ENCODE results near the gene VCX.
"Not testable (repeated sequence)": the region's sequence is repeated elsewhere in the genome, so short reads cannot be mapped to it uniquely, and the experiment has no call there.

The VCX gene

DNA sequence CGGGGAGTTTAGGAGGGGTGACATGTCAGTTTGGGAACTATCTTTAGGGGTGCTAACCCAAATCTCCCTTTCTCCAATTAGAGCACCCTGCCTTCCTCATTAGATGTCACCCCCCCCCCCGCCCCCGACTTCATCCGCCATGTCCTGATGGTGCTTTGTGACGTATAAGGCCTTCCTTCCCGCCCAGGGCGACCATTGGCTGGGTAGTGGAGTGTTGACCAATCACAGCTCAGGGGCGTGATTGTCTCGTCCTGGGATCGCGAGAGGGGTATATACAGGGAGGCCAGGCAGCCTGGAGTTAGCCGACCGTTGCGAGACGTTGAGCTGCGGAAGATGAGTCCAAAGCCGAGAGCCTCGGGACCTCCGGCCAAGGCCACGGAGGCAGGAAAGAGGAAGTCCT is at the start of gene VCX:
VCX (plus strand) TSS at position 301 of the 400 bp plus-strand sequence; CDS start at position 334, 33 bp downstream.
- H3K27ac ChIP-seq: not testable (repeated sequence)

DNA sequence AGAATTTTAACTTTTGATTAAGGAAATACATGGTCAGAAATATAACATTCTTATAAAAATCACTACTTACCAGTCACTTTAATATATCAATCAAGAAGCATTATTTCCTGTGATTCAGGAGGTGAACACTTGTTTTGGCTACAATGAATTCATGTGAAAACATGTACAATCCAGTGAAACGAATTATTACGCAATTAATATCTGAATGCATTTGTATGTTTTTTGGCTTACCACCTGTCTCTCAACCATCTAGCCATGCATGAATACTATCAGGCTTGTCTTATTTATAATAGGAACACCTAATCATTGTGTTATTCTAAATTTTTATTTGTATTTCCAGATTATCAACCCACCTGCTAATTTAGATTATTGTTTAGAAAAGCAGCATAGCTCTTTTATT is 44.6 kb upstream of the VCX start:
- TF ChIP-seq, protein P1, sequence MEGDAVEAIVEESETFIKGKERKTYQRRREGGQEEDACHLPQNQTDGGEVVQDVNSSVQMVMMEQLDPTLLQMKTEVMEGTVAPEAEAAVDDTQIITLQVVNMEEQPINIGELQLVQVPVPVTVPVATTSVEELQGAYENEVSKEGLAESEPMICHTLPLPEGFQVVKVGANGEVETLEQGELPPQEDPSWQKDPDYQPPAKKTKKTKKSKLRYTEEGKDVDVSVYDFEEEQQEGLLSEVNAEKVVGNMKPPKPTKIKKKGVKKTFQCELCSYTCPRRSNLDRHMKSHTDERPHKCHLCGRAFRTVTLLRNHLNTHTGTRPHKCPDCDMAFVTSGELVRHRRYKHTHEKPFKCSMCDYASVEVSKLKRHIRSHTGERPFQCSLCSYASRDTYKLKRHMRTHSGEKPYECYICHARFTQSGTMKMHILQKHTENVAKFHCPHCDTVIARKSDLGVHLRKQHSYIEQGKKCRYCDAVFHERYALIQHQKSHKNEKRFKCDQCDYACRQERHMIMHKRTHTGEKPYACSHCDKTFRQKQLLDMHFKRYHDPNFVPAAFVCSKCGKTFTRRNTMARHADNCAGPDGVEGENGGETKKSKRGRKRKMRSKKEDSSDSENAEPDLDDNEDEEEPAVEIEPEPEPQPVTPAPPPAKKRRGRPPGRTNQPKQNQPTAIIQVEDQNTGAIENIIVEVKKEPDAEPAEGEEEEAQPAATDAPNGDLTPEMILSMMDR (IDR thresholded peaks at IDR 0.05): no peak
- TF ChIP-seq ZFX (IDR thresholded peaks at IDR 0.05; ENCODE audit: borderline replicate concordance): no peak
- H3K27ac ChIP-seq: no peak overlapping the region

DNA sequence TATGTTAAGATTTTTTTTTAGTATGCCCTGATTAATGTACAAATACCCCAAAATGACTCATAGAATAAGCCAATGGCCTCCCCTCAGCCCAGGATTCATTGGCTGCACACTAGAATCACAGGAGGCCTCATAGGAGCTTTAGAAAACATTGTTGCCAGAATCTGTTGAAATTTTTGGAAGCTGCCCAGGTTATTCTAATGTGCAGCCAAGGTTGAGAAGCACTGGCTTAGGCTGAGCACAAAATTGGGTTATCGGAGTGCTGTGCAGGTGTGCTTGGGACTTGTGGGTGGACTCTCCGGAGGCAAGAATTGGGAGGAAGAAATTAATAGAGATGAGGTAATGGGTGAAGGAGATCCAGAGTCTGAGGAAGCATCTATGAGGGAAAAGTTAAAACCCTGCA is 41.3 kb upstream of the VCX start:
- no peak overlapping the region for H3K27ac ChIP-seq
- TF ChIP-seq, protein P1 (IDR thresholded peaks at IDR 0.05): no peak
- TF ChIP-seq ZFX (IDR thresholded peaks at IDR 0.05; ENCODE audit: borderline replicate concordance): no peak

DNA sequence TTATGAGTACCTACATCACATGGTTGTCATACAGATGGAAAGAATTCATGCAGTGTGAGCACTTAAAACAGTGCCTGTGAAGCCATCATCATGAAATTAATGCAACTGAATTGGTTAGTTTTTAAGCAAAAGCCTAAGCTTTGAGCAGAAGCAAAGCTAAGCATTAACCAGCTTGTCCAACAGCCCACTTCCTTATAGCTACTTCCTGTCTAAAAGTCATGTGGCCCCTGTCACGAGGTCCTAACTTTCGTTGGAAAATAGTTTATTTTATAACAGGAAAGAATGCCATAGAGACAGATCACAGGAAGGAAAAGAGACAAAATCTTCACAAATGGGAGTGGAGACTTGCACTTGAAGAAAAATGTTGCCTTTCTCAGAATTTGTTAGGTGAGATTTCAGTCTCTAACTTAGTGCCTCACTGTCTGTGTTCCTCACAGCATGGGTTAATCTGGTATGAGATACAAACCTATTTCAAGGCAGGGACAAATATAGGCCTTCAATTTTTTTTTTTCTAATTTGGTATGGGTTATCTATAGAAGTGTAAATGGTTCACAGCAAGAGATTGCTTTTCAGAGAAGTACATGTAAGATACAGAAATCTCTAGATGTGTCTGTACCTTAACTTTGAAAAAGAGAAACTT is 27.7 kb upstream of the VCX start:
- H3K27ac ChIP-seq: no peak overlapping the region
- TF ChIP-seq, protein P1 (IDR thresholded peaks at IDR 0.05): no peak
- no peak for TF ChIP-seq ZFX (IDR thresholded peaks at IDR 0.05; ENCODE audit: borderline replicate concordance)

DNA sequence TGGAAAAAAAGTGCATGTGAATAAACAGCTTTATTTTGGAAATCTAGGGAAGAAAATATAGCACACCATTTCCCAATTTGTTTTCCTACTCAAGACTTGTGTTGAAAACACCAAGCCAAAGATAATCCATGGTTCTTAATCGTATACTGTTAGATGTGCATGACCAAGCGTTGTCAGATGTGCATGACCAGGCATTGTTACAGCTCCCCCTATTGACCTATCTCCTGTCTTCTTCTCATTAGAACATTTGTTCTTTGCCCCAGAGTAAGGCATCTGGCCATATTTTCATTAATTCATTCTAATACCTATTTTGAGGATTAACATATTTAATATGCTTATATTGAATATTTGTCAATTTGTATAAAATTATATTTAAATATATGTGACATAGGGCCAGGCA is 14.4 kb upstream of the VCX start:
- TF ChIP-seq, protein P1 (IDR thresholded peaks at IDR 0.05): peak; percentile 28
- no peak for TF ChIP-seq ZFX (IDR thresholded peaks at IDR 0.05; ENCODE audit: borderline replicate concordance)
- H3K27ac ChIP-seq: no peak overlapping the region

DNA sequence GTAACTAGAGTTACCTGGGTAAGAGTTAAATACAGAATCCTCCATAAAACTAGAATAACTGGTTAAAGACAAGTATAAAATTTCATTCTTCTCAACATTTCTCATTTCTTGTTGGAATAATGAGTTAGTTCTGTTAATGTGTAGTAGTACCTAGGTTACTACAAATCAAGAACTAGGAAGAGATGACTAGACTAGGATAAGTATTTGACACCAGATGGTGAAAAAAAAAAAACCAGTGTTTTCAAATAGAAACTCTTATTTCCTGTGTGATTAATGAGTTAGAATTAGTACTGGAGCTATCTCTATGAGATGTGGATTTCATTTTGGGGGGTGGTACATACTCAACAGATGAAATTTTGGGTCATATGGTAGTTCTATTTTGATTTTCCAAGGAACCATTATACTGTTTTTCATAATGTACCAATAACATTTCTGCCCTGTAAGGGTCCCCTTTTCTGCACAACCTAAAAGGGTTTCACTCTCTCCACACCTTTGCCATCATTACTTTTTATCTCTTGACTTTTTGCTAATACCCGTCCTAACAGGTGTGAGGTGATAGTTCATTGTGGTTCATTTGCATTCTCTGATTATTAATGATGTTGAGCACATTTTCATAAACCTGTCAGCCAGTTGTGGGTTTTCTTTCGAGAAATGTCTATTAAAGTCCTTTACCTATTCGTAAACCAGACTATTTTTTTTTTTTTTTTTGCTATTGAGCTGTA is 1.7 kb upstream of the VCX start:
- H3K27ac ChIP-seq: no peak overlapping the region
- TF ChIP-seq ZFX (IDR thresholded peaks at IDR 0.05; ENCODE audit: borderline replicate concordance): no peak
- TF ChIP-seq, protein P1 (IDR thresholded peaks at IDR 0.05): no peak

- TF ChIP-seq ZFX (IDR thresholded peaks at IDR 0.05; ENCODE audit: borderline replicate concordance): no peak
- TF ChIP-seq, protein P1 (IDR thresholded peaks at IDR 0.05): no peak
- H3K27ac ChIP-seq: no peak overlapping the region
Observed at GRCh38 chrX:7852166-7852565, 9.2 kb downstream of the VCX start.
